ENCODE results near the gene ATP6V1C2. TPM values are rescaled to one million over a fixed set of nuclear protein-coding genes. Genes with fewer than 3 reads are reported as not detected.

Gene ATP6V1C2
- total and polyA plus RNA-seq, 9 of the 15 experiments (the other 6 are each of a cell fraction or from before 2014, with no cell fraction given) = 0.01 to 0.31 (median 0.10) TPM; not detected in 4

- DNase-seq (ENCODE audit: extremely low read depth in 1 of 4, low spot score in 3 of 4) (no peak), ATAC-seq (no peak), FAIRE-seq (no peak)
- POLR2A ChIA-PET = interaction anchor here (0.7 kb wide), 1 partner anchor 28 kb away, joined by 3 read pairs; no protein-coding TSS in a partner anchor
- no TSS peak for BruUV-seq (replicated peaks)
- Histone ChIP-seq H3K9me3 (replicated peaks; ENCODE audit: control insufficient read depth, insufficient read depth, low read depth, low read length) (no peaks in the 10 kb centered on the region), H2AFZ (ENCODE audit: low read depth, low read length) (no peak overlapping the region), H3K4me2 (ENCODE audit: insufficient read depth, low read length) (no peak overlapping the region), H3K9me1 (ENCODE audit: control insufficient read depth, insufficient read depth, low read length) (no peaks in the 10 kb centered on the region), H3K36me3 (ENCODE audit: control insufficient read depth, insufficient read depth, low read length) (no peaks in the 10 kb centered on the region), H4K20me1 (replicated peaks; ENCODE audit: control insufficient read depth, insufficient read depth, low read length) (no peaks in the 10 kb centered on the region), H3K79me2 (ENCODE audit: control insufficient read depth, insufficient read depth, low read length) (no peaks in the 10 kb centered on the region), H3K4me1 (replicated peaks in 1 of 2; ENCODE audit: control insufficient read depth in 2 of 2, insufficient read depth in 2 of 2, low read length in 2 of 2) (peaks cover 0 to 3% of the 10 kb centered on the region in 2 experiments; a peak in 1 of 5 replicates), H3K27me3 (ENCODE audit: control insufficient read depth in 2 of 2, insufficient read depth in 2 of 2, low read length in 2 of 2) (peaks cover 48 to 71% of the 10 kb centered on the region in 2 experiments), H3K9ac (ENCODE audit: insufficient read depth in 1 of 2, low read depth in 2 of 2, low read length in 2 of 2) (no peak overlapping the region), H3K27ac (ENCODE audit: extremely low read depth, low read depth, low read length) (no peak overlapping the region), H3K4me3 (no peak overlapping the region)
- in situ Hi-C loops (cut with MboI) = no loop called here
- 0% methylated on average over 4 of the region's 4 CpGs for WGBS (ENCODE audit: insufficient coverage, low coverage, missing lambda C conversion rate)
- TF ChIP-seq HDAC6 (IDR thresholded peaks at IDR 0.05; ENCODE audit: low read depth, low read length) (no peak), MTA1 (IDR thresholded peaks at IDR 0.05; ENCODE audit: borderline replicate concordance) (no peak), ETV5 (CRISPR knock-in tag; IDR thresholded peaks at IDR 0.05; ENCODE audit: low read depth) (no peak), SMARCB1 (IDR thresholded peaks at IDR 0.05; ENCODE audit: insufficient read length, low read depth) (no peak), SIN3A (IDR thresholded peaks at IDR 0.05; ENCODE audit: borderline replicate concordance in 2 of 2, control insufficient read depth in 1 of 2, low read depth in 2 of 2, low read length in 2 of 2) (no peak), GATAD2A (IDR thresholded peaks at IDR 0.05) (no peak), HOXB6 (CRISPR knock-in tag; IDR thresholded peaks at IDR 0.05; ENCODE audit: borderline replicate concordance) (no peak)
- CTCF ChIA-PET (ENCODE audit: low intra/inter-chr PET ratio) = no interaction called here
- intact Hi-C loops (cut with micrococcal nuclease) = no loop called here
These were observed 102.8 kb downstream of the ATP6V1C2 start for GRCh38 chr2:10824191-10824590.

Measured in K562 (cell line).